KG1 (cell line): ENCODE results near the gene GPR35.
A peak's percentile ranks its signal among the peaks of the same experiment; 100 is the strongest.

Source experiments
- DNase-seq: peaks from one replicate; lab custom pipeline; 2025; lab: John Stamatoyannopoulos, UW

GPR35 gene

DNA sequence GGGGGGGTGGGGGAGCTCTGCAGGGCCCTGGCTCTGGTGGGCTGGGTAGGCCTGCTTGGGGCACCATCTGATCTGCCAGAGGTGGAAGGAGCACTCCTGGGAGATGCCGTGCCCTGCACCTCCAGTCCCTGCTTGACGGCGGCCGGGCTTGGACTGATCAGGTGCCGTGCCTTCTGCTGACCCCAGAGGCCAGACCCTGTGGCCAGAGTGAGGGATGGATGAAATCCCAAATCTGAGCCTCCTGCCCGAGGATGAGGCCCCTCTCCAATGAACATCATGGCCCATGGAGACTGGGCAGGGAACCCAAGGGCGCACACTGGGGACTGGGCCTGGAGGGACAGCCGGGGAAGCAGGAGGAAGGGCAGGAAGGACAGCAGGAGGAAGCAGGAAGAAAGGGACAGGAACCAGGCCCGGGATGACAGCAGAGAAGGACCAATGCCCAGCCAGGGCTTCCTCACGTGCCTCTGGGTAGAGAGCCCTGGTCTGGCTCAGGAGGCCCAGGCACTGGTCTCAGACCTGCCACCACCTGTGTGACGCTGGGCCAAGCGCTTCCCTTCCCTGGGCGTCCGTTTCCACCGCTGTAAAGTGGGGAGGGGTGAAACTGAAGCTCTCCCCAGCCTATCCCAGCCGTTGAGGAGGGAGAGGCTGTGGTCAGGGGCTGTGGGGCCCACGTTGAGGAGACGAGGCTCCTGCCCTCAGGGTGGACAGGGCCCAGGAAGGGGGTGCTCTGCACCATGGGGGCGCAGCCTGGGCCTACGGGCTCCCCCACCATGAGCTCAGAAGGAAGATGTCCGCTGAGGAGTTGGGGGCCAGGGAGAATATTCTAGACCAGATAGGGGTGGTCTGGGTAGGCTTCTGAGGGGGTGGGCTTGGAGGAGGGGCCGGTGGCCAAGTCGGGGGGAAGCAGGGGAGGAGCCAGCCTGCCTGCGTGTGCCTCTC, 1.0 kb upstream of the GPR35 start:
- no peak for DNase-seq

DNA sequence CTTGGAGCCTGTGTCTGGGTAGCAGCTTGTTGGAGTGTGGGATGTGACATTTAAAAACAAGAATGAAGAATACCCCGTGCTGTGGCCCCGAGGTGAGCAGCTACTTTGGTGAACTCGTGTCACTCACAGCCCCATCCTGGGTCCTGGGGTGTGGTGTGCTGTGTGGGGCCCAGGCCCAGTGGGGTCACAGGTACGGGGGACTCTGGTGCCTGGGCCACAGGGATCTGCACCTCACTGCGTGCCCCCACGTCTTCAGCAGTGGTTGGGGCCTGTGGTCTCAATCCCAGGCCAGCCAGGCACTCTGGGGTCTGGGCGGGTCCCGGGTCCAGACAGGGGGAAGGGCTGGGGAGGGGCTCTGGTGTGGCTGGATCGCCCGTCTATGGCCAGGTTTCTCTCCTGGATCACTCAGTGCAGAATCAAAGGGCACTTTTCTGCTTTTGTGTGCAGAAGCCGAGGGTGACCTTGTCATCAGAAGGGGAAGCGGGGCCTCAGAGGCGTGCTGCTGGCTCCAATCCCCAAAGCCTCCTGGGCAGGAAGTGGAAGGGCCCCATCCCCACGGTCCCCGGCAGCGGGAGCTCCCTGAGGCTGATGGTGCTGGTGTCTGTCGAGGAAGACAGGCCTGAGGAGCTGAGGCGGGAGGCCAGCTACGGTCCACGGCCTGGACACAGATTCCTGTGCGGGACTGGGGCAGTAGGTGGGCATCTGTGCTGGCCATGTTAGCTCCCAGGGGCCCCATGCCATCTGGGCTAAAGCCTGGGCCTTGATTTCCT, 1.4 kb downstream of the GPR35 start:
- DNase-seq, result peak; percentile 31

DNA sequence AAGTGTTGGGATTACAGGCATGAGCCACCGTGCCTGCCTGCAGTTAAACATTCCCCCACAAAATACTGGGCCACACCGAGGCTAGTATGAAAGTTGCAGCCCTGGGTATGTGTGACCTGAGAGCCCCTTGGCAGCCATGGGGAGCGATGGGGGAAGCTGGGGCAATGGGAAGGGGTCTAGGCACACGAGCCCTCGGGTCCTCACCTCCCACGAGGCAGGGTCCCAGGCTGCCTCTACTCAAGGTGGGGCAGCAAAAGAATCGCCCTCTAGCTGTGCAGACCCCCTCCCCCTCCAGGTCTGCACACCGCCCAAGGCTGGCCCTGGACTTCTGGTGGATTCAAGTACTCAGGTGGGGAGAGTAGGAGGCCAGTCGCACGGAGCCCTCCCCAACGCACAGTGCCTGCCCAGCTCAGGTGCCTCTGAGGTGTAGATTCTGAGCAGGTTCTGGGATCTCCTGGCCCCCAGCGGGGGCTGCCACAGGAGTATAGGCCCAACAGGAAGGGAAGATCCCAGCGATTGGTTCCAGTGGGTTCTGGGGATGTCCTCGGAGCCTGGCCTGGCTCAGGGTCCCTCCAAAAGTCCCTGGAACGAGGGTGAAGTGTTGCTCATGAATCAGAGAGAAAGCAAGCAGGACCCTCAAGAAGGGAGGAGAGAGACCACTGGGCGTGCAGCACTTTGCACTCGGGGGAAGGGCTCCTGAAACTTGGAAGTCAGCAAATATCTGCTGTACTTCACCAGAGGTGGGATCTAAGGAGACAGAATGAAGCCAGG, 2.6 kb downstream of the GPR35 start:
- DNase-seq, result no peak

DNA sequence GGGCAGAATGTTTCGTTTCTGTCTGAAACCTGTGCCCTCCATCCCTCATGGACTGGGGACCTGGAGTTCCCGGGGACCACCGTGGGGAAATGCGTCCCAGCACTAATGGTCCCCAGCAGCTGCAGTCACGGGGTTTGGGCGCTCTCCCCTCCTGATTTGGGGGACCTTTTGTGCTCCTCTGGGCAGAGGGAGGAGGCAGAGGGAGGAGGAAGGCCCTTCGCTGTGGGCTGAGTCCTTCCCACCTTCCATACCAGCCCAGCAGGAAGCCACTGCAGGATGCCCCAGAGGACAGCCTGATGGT, 3.2 kb downstream of the GPR35 start:
- DNase-seq, result no peak

DNA sequence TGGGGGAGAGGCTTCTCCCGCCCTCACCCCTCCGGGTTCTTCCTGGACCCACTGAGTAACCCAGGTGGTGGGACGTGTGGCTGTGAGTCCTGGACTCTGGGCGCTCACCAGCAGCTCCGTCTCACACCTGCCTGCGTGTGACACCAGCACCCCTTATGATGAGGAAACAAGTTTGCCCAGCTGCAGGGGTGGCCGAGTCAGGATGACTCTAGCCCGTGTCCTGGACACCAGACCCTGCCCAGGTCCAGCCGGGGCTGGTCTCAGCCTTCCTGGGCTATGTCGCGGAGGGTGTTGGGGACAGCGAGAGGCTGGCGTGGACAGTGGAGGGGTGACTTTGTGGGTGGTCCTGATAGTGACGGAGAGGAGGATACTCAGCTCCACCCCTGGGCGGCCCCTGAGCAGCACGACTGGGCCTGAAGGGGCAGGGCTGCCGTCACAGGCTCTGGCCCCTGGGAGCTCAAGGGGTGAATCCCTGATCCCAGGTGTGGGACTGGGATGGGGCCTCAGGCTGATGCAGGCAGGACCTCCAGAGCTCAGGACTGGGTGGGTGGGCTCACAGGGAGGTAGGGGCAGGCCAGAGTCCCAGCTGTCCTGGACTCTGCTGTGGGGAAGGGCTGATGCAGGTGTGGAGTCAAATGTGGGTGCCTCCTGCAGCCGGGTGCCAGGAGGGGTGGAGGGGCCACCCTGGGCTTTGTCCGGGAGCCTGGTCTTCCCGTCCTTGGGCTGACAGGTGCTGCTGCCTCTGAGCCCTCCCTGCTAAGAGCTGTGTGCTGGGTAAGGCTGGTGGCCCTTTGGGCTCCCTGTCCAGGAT, 3.7 kb downstream of the GPR35 start:
- DNase-seq, result no peak

DNA sequence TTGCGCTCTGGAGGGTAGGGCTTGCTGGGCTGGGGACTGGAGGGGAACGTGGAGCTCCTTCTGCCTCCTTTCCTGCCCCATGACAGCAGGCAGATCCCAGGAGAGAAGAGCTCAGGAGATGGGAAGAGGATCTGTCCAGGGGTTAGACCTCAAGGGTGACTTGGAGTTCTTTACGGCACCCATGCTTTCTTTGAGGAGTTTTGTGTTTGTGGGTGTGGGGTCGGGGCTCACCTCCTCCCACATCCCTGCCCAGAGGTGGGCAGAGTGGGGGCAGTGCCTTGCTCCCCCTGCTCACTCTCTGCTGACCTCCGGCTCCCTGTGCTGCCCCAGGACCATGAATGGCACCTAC, 4.3 kb downstream of the GPR35 start:
- DNase-seq, result no peak

DNA sequence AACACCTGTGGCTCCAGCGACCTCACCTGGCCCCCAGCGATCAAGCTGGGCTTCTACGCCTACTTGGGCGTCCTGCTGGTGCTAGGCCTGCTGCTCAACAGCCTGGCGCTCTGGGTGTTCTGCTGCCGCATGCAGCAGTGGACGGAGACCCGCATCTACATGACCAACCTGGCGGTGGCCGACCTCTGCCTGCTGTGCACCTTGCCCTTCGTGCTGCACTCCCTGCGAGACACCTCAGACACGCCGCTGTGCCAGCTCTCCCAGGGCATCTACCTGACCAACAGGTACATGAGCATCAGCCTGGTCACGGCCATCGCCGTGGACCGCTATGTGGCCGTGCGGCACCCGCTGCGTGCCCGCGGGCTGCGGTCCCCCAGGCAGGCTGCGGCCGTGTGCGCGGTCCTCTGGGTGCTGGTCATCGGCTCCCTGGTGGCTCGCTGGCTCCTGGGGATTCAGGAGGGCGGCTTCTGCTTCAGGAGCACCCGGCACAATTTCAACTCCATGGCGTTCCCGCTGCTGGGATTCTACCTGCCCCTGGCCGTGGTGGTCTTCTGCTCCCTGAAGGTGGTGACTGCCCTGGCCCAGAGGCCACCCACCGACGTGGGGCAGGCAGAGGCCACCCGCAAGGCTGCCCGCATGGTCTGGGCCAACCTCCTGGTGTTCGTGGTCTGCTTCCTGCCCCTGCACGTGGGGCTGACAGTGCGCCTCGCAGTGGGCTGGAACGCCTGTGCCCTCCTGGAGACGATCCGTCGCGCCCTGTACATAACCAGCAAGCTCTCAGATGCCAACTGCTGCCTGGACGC, 4.9 kb downstream of the GPR35 start:
- no peak for DNase-seq

DNA sequence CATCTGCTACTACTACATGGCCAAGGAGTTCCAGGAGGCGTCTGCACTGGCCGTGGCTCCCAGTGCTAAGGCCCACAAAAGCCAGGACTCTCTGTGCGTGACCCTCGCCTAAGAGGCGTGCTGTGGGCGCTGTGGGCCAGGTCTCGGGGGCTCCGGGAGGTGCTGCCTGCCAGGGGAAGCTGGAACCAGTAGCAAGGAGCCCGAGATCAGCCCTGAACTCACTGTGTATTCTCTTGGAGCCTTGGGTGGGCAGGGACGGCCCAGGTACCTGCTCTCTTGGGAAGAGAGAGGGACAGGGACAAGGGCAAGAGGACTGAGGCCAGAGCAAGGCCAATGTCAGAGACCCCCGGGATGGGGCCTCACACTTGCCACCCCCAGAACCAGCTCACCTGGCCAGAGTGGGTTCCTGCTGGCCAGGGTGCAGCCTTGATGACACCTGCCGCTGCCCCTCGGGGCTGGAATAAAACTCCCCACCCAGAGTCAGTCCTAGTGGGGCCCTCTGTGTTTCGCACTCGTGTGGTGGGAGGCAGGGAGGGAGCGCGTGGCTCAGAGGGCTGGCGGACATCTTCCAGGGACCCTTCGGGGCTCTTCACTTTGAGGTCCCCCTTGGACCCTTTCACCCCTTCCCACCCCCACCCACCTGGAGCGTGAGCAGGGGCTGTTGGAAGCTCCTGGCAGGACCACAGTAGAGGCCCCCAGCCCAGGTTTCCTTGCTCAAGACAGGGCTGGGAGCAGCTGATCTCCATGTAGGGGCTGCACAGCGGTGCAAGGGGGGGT, 5.7 kb downstream of the GPR35 start:
- DNase-seq, result no peak

DNA sequence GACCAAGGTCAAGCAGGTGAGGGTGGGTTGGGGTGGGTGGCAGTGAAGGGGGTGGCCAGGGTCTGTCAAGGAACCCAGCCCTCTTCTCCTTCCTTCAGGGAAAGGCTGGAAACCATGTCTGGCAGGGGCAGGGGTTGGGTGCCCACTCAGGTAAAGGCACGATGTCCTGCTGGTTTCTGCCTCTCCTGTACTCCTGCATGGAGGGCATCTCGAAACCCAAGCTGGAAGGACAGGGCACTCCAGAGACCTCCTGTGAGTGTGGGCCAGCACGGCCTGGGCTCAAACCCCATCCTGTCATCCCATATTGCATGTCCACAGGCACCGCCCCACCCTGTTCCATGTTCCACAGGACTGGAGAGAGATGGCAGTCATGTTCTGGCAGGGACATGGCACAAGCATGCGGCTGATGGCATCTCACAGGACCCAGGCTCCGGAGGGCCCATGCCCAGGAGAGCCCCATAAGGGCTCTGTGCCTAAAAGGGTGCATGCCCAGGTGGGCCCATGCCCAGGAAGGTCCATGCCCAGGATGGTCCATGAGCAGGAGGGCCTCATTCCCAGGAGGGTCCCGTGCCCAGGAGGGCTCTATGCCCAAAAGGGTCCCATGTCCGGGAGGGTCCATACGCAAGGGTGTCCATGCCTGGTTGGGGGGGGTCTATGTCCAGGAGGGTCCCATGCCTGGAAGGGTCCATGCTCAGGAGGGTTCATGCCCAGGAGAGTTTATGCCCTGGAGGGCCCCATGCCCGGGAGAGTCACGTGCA, 6.4 kb downstream of the GPR35 start:
- no peak for DNase-seq

DNA sequence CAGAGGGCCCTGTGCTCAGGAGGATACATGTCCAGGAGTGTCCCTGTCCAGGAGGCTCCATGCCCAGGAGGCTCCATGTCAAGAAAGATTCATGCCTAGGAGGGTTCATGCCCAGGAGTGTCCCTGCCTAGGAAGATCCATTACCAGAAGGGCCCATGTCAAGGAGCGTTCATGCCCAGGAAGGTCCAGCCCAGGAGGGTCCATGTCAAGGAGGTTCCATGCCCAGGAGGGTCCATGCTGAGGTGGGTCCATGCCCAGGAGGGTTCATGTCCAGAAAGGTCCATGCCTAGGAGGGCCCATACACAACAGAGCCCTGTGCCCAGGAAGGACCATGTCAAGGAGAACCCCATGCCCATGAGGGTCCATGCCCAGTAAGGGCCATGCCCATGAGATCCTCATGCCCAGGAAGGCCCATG, 7.0 kb downstream of the GPR35 start:
- no peak for DNase-seq

DNA sequence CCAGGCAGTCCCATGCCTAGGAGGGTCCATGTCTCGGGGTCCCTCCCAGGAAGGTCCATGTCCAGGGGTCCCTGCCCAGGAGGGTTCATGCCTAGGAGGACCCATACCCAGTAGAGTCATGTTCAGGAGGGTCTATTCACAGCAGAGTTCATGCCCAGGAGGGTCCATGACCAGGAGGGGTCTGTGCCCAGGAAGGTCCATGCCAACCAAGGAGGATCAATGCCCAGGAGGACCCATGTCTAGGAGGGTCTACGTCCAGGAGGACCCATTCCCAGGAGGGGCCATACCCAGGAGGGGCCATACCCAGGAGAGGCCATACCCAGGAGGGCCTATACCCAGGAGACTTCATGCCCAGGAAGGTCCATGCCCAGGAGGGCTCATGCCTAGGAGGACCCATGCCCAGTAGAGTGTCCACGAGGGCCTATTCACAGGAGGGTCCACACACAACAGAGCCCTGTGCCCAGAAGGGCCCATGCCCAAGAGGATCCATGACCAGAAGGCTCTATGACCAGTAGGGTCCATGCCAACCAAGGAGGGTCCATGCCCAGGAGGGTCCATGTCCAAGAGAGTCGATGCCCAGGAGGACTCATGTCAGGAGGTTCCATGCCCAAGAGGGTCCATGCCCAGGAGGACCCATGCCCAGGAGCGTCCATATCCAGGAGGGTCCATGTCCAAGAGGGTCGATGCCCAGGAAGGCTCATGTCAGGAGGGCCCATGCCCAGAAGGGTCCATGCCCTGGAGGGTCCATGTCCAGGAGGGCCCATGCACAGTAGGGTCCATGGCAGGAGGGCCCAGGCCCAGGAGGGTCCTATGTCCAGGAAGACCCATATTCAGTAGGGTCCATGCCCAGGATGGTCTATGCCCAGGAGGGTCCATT, 10.1 kb downstream of the GPR35 start:
- no peak for DNase-seq

DNA sequence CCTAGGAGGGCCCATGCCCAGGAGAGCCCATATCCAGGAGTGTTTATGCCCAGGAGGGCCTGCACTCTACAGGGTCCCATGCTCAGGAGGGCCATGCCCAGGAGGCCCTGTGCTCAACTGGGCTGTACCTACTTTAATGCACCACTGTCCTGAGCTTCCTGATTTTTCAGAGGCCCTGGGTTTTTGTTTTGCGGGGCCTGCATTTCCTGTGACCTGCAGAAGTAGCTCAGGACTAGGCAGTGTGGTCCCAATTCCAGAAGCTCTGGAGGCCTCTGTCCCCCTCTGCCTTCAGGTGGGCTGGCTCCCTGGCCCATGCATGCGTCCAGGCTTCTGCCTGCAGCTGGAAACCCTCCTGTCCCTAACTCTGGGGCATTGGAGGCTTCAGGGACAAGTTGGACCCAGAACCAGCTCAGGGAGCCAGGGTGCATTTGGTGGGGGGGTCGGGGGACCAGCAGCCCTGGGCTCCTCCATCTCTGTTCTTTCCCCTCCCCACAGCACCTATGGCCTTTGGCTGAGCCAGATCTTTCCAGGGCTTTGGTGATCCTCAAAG, 10.8 kb downstream of the GPR35 start:
- no peak for DNase-seq

DNA sequence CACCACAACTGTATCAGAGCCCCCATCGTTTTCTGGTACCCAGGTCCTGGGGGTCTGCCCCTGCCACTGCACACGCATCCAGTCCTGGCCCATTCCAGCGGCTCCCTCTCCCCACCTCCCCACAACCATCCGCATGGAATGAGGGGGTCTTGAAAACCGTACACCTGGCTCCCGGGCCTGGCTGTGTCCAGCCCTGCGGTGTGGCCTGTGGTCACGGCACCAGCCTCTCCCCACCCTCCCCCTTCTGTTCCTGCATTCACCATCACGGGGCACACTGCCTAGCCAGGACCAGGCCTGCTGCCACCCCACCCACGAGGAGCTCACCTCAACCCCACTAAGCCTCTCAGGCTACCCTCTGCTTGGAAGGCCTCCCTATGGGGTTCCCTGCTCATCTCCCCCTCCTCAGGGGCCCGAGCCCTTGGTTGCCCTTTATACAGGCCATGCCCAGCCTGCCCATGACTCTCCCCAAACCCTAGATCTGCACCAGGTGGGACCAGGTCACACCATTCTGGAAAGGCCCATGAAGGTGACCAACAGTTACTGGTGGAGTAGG, 11.4 kb downstream of the GPR35 start:
- no peak for DNase-seq

DNA sequence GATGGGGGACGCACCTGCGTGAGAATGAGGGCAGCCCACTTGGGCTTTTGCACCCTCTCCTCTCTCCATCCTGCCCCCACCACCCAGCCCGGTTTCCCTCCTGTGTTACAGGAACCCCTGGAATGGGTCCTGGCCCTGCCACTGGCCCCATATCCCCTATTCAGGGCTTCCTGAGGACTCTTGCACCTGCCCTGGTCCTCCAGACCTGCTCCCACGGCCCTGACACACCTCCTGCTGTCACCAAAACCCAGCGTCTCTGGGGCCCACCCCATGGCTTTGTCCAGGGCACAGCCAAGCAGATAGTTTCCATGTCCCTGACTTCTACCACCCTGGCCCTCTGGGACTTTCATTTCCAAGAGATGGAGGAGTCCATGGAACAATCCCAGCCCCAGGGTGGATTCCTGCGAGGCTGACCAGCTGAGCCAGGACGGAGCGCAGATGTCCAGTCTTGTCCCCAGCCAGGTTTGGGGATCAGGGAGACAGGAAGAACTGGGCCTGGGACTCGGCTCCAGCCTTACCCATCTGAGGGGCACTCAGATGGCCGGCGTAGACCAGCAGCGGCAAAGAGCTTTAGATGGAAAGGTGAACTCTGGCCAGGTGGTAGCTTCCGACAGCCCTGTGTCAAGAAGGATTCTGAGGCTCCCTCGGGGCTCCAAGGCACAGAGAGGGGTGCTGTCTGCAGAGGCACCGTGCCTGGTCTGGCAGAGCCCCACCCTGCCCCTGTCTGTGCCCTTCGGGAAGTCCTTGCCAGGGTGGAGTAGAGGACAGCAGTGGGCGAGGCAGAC, 12.0 kb downstream of the GPR35 start:
- no peak for DNase-seq

DNA sequence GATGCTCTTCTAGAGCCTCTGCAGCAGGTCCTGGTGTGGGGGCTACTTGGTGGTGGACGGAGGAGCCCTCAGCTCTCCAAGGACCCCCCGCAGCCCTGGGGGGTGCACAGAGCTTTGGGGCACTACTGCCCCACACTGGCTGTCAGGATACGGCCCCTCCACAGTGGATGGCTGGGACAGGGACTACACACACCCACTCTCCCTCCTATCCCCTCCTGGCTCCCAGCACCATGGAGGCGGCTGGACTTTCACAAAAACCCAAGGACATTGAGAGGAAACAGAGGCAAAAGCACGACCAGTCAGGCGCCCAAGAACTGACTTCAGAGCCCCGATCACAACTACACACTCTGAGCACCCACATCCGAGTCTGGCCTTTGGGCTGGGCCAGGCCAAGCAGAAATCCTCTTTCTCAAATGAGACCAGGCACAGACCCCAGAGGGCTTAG, 12.6 kb downstream of the GPR35 start:
- no peak for DNase-seq

DNA sequence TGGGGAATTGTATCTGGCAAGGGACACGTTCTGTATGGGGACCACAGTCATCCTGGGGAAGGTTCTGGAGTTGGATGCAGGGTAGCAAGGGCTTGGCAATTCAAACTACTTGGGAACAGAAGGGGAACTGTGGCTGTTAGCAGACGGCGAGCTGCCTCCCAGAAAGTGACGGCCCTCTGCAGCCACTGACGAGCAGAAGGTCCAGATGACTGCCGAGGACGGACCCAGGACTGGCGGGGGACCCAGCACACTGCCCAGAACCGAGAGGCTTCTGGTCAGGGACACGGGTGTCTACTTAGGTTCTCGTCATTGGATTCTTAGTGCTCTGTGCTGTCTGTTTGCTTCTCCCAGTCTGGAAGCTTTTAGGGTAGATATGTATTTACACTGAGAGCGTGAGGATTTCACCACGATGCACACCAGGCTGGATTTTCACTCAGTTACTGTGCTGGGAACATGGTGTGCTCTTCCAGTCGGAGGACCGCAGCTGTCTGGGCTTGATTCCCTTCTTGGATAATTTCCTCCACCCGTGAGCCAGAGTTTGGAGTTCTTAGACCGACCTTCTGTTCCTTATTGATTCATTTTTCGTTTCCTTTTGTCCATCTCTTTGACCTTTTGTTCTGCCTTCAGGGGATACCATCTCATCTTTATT, 13.4 kb downstream of the GPR35 start:
- DNase-seq, result no peak
